GM13976 (cell line): ENCODE data around the gene POLR1D.

Source experiments
- DNase-seq: peaks from one replicate; pipeline ENCODE4 v3.0.0; 2012; ENCODE audit warnings: low spot score
- in situ Hi-C: fragments of 300-500 bp; cut with MboI; formaldehyde crosslinking; loops from one replicate; pipeline ENCODE4 v1.12.0; 2022; ENCODE audit warnings: low sequenced_read_pairs, mixed read lengths, inconsistent platforms; ENCODE audit not compliant: unreplicated experiment
- TF ChIP-seq, protein P1 (sequence below): IDR thresholded peaks from 2 replicates; pipeline ENCODE4 v1.5.1; 2012; ENCODE audit warnings: borderline replicate concordance, mild to moderate bottlenecking; ENCODE audit not compliant: insufficient read depth; ENCODE audit errors: extremely low read depth, missing control alignments, control extremely low read depth

POLR1D gene

DNA sequence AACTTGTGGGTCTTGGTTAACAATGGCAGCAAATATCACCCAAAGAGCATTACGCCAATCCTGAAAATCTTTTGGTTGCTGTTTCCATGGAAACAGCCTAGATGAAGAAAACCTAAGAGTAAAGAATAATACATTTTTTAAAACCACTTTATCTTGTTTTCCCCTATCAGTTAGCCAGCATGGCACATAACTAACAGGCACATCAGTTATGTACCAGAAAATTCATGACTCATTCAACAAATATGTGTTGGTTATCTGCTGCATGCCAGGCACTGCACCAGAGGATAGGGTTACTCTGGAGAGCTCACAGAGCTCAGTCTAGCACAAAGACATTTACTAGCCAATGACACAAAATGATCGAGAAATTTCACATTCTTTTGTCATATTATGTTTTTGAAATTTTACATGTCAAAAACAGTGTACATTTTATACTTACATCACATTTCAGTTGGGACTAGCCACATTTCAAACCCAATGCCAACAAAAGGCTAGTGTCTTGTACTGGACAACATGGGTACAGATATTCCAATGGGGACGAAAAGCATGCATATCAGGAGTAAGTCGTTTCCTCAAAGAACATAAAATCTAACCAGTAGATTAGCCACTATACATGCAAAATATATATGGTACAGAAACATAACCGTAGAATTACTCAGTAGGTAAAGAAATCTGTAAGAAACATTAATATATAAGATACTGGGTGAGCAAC lies 21.7 kb upstream of the POLR1D start:
- in situ Hi-C loops = no loop called here
- DNase-seq = no peak

DNA sequence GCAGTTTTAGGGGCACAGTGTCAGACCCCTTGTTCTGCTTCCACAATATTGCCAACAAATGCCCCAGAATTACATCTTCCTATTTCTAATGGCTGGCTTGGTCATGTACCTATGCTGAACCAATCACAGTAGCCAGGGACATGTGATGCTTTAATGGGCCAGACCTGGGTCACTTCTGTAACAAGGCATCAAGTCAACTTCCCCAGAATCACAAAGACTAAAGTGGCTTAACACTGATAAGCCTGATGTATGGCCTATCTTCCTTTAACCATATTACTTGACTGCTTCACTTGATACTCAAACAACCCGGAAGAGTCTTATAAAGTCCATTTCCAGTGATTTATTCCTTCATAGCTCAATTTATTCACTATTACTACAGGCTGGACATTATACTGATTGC lies 21.0 kb upstream of the POLR1D start:
- in situ Hi-C loops = no loop called here
- DNase-seq = no peak
- TF ChIP-seq, protein P1, sequence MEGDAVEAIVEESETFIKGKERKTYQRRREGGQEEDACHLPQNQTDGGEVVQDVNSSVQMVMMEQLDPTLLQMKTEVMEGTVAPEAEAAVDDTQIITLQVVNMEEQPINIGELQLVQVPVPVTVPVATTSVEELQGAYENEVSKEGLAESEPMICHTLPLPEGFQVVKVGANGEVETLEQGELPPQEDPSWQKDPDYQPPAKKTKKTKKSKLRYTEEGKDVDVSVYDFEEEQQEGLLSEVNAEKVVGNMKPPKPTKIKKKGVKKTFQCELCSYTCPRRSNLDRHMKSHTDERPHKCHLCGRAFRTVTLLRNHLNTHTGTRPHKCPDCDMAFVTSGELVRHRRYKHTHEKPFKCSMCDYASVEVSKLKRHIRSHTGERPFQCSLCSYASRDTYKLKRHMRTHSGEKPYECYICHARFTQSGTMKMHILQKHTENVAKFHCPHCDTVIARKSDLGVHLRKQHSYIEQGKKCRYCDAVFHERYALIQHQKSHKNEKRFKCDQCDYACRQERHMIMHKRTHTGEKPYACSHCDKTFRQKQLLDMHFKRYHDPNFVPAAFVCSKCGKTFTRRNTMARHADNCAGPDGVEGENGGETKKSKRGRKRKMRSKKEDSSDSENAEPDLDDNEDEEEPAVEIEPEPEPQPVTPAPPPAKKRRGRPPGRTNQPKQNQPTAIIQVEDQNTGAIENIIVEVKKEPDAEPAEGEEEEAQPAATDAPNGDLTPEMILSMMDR = no peak

More for the DNA sequence above, 21.7 kb upstream of the POLR1D start:
- TF ChIP-seq, protein P1 = no peak

DNA sequence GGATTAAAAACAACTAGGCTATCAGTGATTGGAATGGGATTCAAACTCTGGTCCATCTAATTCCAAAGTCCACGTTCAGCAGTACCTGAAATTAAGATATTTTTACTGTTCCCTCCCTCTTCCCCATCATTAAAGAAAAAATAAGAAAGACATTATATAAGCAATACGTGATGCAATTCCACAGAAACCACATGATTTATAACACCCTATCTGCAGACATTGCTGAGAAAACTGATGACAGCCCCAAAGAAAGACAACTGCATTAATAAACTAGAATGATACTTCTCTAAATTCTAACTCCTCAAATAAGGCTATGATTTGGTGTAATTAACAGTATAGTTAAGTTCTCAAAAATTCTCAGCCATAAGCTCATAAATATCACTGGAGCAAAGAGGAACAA lies 20.5 kb upstream of the POLR1D start:
- in situ Hi-C loops = no loop called here
- TF ChIP-seq, protein P1 = no peak
- DNase-seq = no peak

DNA sequence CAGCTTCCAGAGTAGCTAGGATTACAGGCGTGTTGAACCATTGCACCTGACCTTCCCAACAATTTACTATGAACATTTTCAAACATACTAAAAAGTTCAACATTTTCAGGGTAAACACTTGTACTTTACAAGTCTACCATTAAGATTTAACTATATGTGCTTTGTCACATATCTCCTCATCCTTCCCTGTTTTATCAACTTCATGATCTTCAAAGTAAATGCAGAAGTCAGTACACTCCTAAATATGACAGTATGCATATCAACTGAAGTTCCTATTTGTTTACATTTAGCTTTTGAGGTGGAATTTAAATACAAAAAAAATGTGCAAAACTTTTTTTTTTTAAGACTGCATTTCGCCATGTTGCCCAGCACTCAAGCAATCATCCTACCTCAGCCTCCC lies 19.9 kb upstream of the POLR1D start:
- DNase-seq = no peak
- TF ChIP-seq, protein P1 = no peak
- in situ Hi-C loops = no loop called here

DNA sequence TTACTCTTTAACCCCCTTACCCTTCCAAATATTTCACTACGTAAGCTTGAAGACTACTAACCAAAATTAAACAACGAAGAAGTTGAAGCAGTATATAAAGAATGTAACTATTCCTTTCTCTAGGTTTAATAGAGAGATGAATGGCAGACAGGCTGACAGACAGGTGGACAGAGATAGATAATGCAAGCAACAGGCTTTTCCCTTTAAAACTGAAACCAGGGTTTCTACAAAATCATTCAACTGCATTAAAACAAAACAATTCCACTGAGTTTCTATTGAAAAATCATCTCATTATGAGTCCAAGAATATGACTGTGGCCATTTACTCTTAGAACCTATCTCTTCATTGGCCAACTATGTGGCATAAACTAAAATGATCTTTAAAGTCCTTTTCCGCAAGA lies 16.6 kb upstream of the POLR1D start:
- no peak for DNase-seq
- in situ Hi-C loops = no loop called here
- TF ChIP-seq, protein P1 = no peak

DNA sequence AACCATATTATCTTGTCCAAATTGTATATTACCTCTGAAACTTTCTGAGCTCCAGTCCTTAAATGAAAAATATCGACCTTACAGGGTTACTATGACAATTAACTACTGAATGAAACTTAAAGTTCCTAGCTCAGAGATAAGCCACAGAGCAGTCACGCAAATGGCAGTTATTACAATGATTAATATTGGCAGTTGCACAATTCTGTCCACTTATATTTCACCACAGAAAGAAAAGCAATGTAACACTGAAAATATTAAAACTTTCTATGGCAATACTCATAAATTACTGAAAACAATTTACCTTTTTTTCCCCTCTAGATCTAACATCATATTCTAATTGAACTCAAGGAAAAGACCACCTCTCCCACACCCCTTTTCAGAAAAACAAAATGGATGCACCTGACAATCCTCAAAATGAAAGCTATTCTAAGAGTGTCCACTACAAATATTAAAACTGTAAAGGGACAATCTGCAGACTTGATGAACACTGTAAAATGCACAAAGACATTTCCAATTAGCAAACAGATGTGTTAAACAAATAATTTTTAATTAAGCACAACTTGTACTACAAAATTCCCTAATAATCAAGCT lies 16.0 kb upstream of the POLR1D start:
- in situ Hi-C loops = no loop called here
- no peak for DNase-seq
- TF ChIP-seq, protein P1 = no peak
